Measurements from ENCODE around the gene BRMS1. TPM values are rescaled to one million over a fixed set of nuclear protein-coding genes. Genes with fewer than 3 reads are reported as not detected.
"Not testable (repeated sequence)": the region's sequence is repeated elsewhere in the genome, so short reads cannot be mapped to it uniquely, and the experiment has no call there.

Gene BRMS1
- polyA plus RNA-seq, 4 donors = 30.3 to 34.9 (median 31.4) TPM

DNA sequence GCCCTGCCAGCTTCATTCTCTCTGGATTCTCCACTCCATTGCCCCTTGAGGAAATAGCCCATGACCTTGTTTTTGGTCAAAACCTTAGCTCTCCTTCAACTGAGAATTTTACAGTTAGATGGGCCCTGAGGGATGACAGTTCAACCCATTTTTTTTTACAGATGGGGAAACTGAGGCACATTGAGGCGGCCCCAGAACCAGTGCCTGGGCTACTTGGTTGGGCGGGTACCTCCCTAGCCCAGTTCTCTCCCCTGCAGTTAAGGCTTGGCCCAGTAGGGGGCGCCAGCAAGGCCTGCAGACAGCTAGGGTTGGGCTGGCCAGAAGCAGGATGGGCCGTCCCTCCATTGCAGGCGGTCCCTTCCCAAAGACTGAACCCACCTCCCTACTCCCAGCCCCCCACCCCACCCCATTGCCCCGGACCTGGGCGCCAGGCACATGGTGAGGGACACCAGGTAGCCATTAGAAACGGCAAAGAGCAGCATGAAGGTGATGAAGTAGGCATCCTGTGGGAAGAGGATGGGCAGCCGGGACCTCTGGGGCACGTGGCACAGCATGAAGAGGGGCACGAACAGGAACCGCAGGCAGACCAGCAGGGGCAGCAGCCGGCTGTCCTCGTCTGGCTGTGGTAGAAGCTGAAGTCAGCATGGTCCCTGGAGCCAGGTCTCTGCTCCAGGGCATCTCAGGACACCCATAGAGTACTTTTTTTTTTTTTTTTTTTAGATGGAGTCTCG, 19.1 kb upstream of the BRMS1 start:
- no peak for DNase-seq (ENCODE audit: low read depth in 4 of 4, low spot score in 3 of 4)

DNA sequence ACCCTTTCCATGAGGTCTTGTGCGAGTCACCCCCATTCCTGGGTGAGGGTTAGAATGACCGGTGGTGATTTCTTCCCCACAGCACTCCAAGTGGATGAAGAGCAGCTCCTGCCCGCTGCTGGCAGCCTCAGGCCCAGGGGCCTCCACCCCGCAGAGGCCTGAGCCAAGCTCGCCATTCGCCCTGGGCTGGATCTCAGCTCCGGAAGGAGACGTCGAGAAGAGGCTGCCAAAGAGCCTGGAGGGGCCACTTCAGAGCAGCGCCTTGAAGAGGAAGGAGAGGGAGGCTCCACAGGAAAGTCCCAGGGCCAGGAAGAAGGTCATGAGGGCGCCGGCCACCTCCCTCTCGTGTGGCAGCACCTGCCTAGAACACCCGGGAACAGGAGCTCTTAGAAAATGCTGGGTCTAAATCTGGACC, 18.3 kb upstream of the BRMS1 start:
- DNase-seq (ENCODE audit: low read depth in 4 of 4, low spot score in 3 of 4) = no peak

DNA sequence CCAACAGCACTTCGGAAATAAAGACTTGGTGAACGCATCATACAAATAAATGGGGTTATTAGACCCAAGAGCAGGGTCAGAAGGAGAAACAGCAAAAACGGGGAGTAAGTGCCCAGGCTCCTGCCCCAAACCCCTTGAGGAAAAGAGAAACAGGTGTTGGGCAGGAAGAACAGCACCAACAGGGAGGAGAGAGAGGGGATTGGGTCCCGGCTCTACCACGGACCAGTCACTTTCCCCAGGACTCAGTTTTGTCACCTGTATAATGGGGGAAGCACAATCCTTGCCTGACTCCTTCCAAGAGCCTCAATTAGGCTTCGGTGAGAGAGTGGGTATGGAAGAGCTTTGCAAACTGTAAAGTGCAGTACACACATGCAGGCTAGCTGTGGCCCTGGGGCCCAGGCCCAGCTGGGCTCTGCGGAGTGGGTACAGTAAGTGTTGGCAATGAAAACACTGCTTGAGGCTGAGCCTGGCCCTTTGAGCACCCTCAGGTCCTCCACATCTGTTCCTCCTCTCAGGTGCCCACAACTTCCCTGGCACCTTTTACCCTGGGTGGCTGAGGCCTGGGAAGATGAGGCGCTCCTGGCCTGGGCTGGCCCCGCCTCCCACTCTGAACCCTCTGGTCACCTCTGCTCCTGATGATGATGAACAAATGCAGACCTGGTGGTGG, 17.7 kb upstream of the BRMS1 start:
- DNase-seq (ENCODE audit: low read depth in 4 of 4, low spot score in 3 of 4) = no peak

GRCh38 chr11:66361502-66361941, 16.6 kb upstream of the BRMS1 start:
- DNase-seq (ENCODE audit: low read depth in 4 of 4, low spot score in 3 of 4) = no peak

- DNase-seq (ENCODE audit: low read depth in 4 of 4, low spot score in 3 of 4) = no peak
These were observed 15.6 kb upstream of the BRMS1 start for GRCh38 chr11:66360406-66361073.

DNA sequence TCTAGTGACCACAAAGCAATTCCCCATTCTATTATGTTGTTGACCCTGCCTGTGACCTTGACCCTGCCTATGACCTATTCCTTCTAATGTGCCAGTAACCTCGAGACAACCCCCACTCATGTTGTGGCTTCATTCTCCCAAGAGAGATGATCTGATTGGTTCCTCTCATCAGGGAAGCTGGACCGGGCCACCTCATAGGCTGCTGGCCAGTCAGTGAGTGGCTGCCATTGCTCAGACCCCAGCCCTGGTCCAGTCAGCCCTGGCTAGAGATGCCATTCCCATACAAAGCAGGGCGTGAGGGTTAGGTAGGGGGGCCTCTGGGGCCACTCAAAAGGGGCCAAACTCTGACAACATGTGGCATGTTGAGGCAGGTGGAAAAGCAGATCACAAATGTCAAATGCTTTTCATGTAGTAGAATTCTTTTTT, 14.8 kb upstream of the BRMS1 start:
- DNase-seq (ENCODE audit: low read depth in 4 of 4, low spot score in 3 of 4) = no peak

GRCh38 chr11:66350560-66351235, 5.8 kb upstream of the BRMS1 start:
- DNase-seq (ENCODE audit: low read depth in 4 of 4, low spot score in 3 of 4) = not testable (repeated sequence)

GRCh38 chr11:66349084-66349386, 4.1 kb upstream of the BRMS1 start:
- DNase-seq (ENCODE audit: low read depth in 4 of 4, low spot score in 3 of 4) = no peak

- peak; percentile 87 to 91 (median 89) for DNase-seq (ENCODE audit: low read depth in 4 of 4, low spot score in 3 of 4)
These were observed 2.7 kb upstream of the BRMS1 start, which contains the start of gene B4GAT1 for GRCh38 chr11:66347425-66348276. TSS of gene B4GAT1 (minus strand) at chr11:66347629. CDS start at chr11:66347545, 84 bp downstream.

GRCh38 chr11:66346476-66347424, 1.8 kb upstream of the BRMS1 start:
- DNase-seq (ENCODE audit: low read depth in 4 of 4, low spot score in 3 of 4) = no peak

DNA sequence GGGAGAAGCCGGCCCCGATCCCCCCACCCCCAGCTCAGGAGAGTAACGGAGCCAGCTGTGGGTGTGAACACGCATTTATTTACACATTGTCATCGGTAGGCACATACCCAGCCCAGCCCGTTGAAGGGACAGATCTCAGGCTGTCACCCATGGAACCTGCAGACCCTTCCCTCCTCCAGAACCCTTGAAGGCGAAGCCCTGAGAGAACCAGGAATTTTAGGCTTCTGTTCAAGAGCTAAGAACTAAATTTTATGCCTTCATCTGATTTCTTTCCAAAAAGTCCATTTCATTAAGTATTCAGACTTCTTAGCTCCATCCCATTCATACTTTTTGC, 379 bp upstream of the BRMS1 start:
- no peak for DNase-seq (ENCODE audit: low read depth in 4 of 4, low spot score in 3 of 4)

DNA sequence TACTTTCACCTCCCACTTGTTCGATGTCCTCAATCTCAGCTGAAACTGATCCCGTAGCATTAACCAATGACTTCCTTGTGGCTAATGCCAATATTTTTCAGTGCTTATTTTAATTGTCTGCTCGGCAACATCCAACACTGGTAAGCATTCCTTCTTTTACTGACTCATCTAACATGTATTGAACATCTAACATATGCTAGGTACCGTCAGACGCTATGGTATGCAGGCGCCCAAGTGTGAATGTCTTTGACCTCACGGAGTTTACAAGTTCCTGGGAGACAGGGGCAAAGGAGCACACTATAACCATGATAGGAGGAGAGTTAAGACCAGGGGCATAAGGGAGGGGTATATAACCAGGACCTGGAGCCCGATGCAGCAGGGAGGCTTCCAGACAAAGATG, 1.7 kb downstream of the BRMS1 start:
- DNase-seq (ENCODE audit: low read depth in 4 of 4, low spot score in 3 of 4) = no peak

DNA sequence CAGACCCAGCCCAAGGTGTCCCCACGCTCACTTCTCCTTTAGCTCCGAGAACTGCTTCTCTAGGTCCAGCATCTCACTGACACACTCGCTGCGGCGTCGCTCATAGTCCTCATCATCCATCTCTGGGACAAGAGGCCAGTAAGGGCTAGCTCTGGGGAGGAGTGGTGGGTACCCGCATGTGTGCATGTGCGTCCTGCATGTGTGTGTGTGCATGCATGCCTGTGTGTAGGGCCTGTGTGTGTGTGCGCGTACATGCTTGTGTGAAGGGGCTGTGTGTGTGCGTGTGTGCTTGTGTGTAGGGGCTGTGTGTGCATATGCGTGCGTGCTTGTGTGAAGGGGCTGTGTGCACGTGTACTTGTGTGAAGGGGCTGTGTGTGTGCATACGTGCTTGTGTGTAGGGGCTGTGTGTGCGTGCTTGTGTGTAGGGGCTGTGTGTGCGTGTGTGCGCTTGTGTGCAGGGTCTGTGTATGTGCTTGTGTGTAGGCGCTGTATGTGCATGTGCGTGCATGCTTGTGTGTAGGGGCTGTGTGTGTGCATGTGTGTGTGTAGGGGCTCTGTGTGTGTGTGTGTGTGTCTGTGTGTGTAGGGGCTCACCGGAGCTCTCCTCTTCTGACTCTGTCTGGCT, 3.3 kb downstream of the BRMS1 start:
- DNase-seq (ENCODE audit: low read depth in 4 of 4, low spot score in 3 of 4) = no peak

DNA sequence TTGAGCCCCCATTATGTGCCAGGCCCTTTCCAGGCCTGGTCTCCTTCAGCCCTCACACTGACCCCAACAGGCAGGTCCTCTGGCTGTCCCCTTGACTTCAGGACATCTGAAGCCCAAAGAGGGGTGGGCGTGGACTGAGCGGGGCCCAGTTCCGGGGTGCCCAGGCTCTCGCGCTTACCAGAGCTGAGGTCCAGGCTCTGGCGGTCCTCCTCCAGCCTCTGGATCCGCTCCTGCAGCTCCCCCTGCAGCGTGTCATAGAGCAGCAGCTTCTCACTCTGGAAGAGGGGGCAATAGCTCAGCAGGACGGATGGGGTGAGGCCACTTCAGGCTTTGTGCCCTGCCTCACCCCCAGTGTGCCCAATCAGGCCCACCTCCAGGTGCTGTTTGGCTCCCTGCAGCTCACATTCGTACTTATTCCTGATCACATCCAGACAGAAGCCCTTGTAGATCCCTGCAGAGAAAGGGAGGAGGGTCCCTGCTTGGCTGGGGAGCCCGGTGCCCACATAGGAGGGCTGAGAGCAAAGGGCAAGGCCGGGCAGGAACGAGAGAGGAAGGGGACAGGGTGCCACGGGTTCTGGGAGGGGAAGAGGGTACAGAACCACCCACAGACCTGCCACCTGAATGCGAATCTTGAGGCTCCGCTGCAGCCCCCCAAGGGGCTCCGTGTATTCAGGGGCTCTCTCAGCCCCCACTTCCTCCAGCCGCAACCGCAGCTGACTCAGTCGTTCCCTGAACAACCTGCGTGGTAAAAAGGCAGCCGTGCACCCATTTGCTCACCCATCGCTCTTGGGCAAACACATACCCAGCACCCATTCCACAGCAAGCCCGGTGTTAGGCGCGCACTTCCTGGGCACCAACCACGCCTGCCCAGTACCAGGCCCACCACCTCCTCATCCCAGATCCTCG, 4.1 kb downstream of the BRMS1 start:
- no peak for DNase-seq (ENCODE audit: low read depth in 4 of 4, low spot score in 3 of 4)

GRCh38 chr11:66339686-66340483, 5.0 kb downstream of the BRMS1 start:
- no peak for DNase-seq (ENCODE audit: low read depth in 4 of 4, low spot score in 3 of 4)

GRCh38 chr11:66339162-66339675, 5.7 kb downstream of the BRMS1 start:
- no peak for DNase-seq (ENCODE audit: low read depth in 4 of 4, low spot score in 3 of 4)

All from right renal pelvis (tissue), 4 donors.